Activated naive CD4-positive, alpha-beta T cell treated with anti-CD3 and anti-CD28 coated beads, Interleukin-2, amount 50 U/mL, for 16 hours (primary cell): ENCODE measurements around the gene TMEM245.
A peak's percentile ranks its signal among the peaks of the same experiment; 100 is the strongest.
"Not testable (repeated sequence)": the region's sequence is repeated elsewhere in the genome, so short reads cannot be mapped to it uniquely, and the experiment has no call there.

Source experiments
- DNase-seq: peaks from one replicate; pipeline ENCODE4 v3.0.0-alpha.2; 2020

Gene TMEM245

GRCh38 chr9:109129470-109130197 is 9.9 kb upstream of the TMEM245 start:
- no peak for DNase-seq

GRCh38 chr9:109126671-109127070 is 6.9 kb upstream of the TMEM245 start:
- DNase-seq = not testable (repeated sequence)

GRCh38 chr9:109124121-109124520 is 4.4 kb upstream of the TMEM245 start:
- no peak for DNase-seq

- DNase-seq = no peak
These were observed 3.2 kb upstream of the TMEM245 start for GRCh38 chr9:109122726-109123621.

GRCh38 chr9:109121232-109121796 is 1.6 kb upstream of the TMEM245 start:
- no peak for DNase-seq

GRCh38 chr9:109120204-109120789 is 550 bp upstream of the TMEM245 start:
- no peak for DNase-seq

- DNase-seq = no peak
These were observed 824 bp downstream of the TMEM245 start for GRCh38 chr9:109118808-109119438.

- DNase-seq = peak; percentile 47
These were observed 1.6 kb downstream of the TMEM245 start for GRCh38 chr9:109117856-109118807.

- DNase-seq = no peak
These were observed 3.7 kb downstream of the TMEM245 start for GRCh38 chr9:109115931-109116526.

GRCh38 chr9:109114670-109115069 is 5.1 kb downstream of the TMEM245 start:
- no peak for DNase-seq

- DNase-seq = no peak
These were observed 5.7 kb downstream of the TMEM245 start for GRCh38 chr9:109113892-109114609.

GRCh38 chr9:109113254-109113653 is 6.5 kb downstream of the TMEM245 start:
- DNase-seq = no peak

GRCh38 chr9:109110329-109111021 is 9.3 kb downstream of the TMEM245 start:
- DNase-seq = no peak

- no peak for DNase-seq
These were observed 9.8 kb downstream of the TMEM245 start for GRCh38 chr9:109109967-109110328.

GRCh38 chr9:109108318-109108717 is 11.4 kb downstream of the TMEM245 start:
- DNase-seq = no peak

GRCh38 chr9:109107402-109108240 is 12.1 kb downstream of the TMEM245 start:
- no peak for DNase-seq

GRCh38 chr9:109101810-109102209 is 17.9 kb downstream of the TMEM245 start:
- DNase-seq = no peak

- no peak for DNase-seq
These were observed 18.5 kb downstream of the TMEM245 start for GRCh38 chr9:109101202-109101595.
